Testis (tissue), 2 donors: ENCODE results near the gene SEC61B.

Experiments used
- CTCF ChIP-seq, 3 experiments: fragments of 450-650 bp in 2 of 3; fragments of 200-600 bp in 1 of 3; sonication (generic) in 1 of 3; IDR thresholded peaks; one replicate each; pipeline ENCODE4 v1.5.1; 2016 to 2019; ENCODE audit warnings: antibody characterized with exemption in 3 of 3, mild to moderate bottlenecking in 2 of 3, moderate library complexity in 1 of 3
- POLR2A ChIP-seq: fragments of 450-650 bp; IDR thresholded peaks from one replicate; pipeline ENCODE4 v1.6.1; 2017; ENCODE audit warnings: antibody characterized with exemption, mild to moderate bottlenecking, moderate library complexity

DNA sequence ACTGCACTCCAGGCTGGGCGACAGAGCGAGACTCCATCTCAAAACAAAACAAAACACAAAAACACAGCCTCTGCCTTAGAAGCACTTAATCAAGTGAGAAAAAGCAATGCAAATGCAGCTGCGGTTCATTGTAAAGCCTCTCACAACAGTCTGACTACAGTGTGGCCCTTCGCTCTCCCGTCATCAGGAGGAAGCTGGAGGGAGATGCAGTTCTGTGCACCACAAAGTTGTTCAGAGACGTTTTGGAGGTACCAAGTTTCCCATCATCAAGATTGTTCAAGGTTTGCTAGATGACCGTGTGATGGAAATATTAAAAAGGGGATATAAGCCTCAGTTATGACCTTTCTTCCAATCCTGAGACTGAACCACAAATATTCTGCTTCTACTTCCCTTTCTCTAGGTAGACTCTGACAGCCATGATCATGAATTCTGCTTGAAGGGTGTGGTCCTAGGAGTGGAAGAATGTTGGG lies 40.9 kb downstream of the SEC61B start:
- TF ChIP-seq CTCF (IDR thresholded peaks at IDR 0.05) (no peak), POLR2A (no peak)
